Activated CD4-positive, alpha-beta T cell treated with anti-CD3 and anti-CD28 coated beads for 1 hour (primary cell): Measurements from ENCODE around the gene CNN2.

ENCODE experiments used
- DNase-seq: peaks from one replicate; pipeline ENCODE4 v3.0.0-alpha.2; 2020

Gene CNN2

DNA sequence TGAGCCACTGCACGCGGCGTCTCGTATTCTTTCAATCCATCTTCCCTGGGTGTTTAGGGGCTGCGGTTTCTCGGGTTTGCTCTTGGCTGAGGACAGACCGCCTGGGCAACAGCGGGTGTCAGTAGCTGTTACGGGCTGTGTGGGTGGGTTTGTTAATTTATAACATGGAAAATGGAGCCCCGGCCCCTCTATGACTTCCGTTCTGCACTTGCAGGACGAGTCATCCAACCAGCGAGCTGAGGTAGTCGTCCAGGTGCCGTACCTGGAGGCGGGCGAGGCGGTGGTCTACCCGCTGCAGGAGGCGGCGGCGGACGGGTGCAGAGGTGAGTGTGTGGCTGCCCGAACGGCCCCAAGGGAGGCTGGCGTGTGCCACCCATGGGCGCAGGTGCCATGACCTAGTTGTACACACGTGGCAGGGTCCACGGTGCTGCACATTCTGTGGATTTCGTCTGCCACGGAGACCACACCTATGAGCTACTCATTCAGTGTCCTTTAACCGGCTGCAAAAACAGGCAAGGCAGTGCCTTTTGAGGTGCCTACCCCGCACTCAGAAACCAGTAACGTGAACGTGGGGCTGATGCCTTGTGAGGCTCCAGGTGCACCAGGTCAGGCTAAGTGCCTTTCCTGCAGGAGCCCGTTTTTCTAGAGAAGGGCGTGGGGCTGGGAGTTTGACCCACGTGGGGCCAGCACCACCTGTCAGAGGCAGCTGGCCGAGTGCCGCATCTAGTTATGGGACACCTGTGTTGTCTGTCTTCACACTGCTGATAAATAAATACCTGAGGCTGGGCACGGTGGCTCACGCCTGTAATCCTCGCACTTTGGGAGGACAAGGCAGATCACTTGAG is 57.8 kb downstream of the CNN2 start:
- DNase-seq, result no peak

GRCh38 chr19:1085053-1085658 is 58.7 kb downstream of the CNN2 start:
- DNase-seq, result no peak

DNA sequence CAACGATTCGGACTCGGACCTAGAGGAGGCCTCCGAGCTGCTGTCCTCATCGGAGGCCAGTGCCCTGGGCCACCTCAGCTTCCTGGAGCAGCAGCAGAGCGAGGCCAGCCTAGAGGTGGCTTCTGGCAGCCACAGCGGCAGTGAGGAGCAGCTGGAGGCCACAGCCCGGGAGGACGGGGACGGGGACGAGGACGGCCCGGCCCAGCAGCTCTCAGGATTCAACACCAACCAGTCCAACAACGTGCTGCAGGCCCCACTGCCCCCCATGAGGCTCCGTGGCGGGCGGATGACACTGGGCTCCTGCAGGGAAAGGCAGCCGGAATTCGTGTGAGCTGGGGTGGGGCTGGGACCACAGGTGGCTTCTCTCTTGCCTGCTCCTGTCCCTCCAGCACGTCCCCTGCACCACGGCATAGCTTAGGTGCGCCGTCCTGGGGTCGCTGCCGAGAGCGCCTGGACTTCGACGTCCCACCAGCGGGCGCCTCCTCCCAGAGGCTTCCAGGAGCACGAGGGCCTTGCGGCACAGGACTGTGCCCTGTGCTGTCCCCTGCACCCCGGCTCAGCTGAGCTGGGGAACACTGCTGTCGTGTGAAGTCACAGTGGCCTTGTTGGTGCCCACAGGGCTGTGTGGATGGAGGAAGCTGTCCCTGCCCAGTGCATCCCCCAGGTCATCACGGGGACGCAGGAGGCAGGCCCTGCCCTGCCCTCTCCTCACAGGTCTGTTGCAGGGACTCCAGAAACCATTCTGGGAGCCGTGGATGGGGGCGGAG is 59.5 kb downstream of the CNN2 start:
- DNase-seq, result no peak

GRCh38 chr19:1086613-1087012 is 60.2 kb downstream of the CNN2 start:
- DNase-seq, result no peak

DNA sequence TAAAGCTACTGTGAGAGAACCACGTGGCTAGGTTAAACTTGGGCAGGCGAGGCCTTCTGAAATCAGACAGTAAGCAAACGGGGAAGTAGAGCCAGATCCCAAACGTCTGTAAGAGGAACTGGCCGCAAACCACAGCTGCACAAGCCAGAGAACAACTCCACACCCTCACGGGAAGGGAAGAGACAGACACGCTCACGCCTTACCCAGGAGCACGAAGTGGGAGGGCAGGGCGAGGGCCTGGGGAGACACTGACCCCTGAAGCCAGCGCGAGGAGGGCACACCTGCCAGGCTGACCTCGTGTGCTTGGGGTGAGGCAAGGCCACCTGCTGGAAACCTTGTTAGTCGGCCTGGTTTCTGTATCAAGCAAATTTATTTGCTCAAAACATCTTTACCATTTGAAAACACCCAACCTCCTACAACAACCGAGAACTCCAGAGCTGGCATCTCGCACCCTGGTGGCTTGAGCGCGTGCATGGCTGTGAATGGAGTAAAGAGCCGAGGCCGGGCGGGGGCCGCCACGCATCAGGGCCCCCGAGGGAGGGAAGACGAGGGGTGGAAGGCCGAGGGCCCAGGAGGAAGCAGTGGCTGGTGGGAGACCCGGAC is 61.5 kb downstream of the CNN2 start:
- no peak for DNase-seq

GRCh38 chr19:1088416-1089010 is 62.1 kb downstream of the CNN2 start:
- no peak for DNase-seq
